Duodenal mucosa (tissue), 2 donors: ENCODE measurements around the gene TRIP12.
"Not testable (repeated sequence)": the region's sequence is repeated elsewhere in the genome, so short reads cannot be mapped to it uniquely, and the experiment has no call there.

ENCODE experiments used
- H3K27ac ChIP-seq: one replicate; pipeline ENCODE4 v1.7.0; 2013; ENCODE audit warnings: low read depth, low read length
- H3K27me3 ChIP-seq, 2 donors: one replicate each; pipeline ENCODE4 v1.7.0; 2013; ENCODE audit warnings: low read length in 2 of 2, control low read depth in 1 of 2; ENCODE audit not compliant: insufficient read depth in 2 of 2, control insufficient read depth in 1 of 2
- H3K36me3 ChIP-seq, 2 donors: one replicate each; pipeline ENCODE4 v1.7.0; 2013; ENCODE audit warnings: low read length in 2 of 2, control low read depth in 1 of 2; ENCODE audit not compliant: insufficient read depth in 2 of 2, control insufficient read depth in 1 of 2
- H3K4me1 ChIP-seq, 2 donors: one replicate each; pipeline ENCODE4 v1.7.0; 2013; ENCODE audit warnings: low read length in 2 of 2, control low read depth in 1 of 2; ENCODE audit not compliant: insufficient read depth in 2 of 2, control insufficient read depth in 1 of 2
- H3K4me3 ChIP-seq, 2 donors: one replicate each; pipeline ENCODE4 v1.7.0; 2013; ENCODE audit warnings: low read length in 2 of 2, low read depth in 1 of 2
- H3K9ac ChIP-seq, 2 donors: one replicate each; pipeline ENCODE4 v1.7.0; 2013; ENCODE audit warnings: low read length in 2 of 2, low read depth in 1 of 2
- H3K9me3 ChIP-seq, 2 donors: one replicate each; pipeline ENCODE4 v1.7.0; 2013; ENCODE audit warnings: low read length in 2 of 2, control low read depth in 1 of 2; ENCODE audit not compliant: control insufficient read depth in 1 of 2

TRIP12 gene

GRCh38 chr2:229780856-229781773 lies 140.7 kb downstream of the TRIP12 start:
- Histone ChIP-seq H3K27ac (no peak overlapping the region), H3K9me3 (no peaks in the 10 kb centered on the region), H3K9ac (no peak overlapping the region), H3K4me1 (no peaks in the 10 kb centered on the region), H3K36me3 (peaks cover 40 to 74% of the 10 kb centered on the region in 2 donors), H3K27me3 (no peaks in the 10 kb centered on the region), H3K4me3 (no peak overlapping the region)

GRCh38 chr2:229779650-229780049 lies 142.2 kb downstream of the TRIP12 start:
- no peaks in the 10 kb centered on the region for H3K9me3 ChIP-seq
- H3K27me3 ChIP-seq = no peaks in the 10 kb centered on the region
- no peak overlapping the region for H3K9ac ChIP-seq
- no peak overlapping the region for H3K27ac ChIP-seq
- no peaks in the 10 kb centered on the region for H3K4me1 ChIP-seq
- peaks cover 37 to 66% of the 10 kb centered on the region in 2 donors for H3K36me3 ChIP-seq
- no peak overlapping the region for H3K4me3 ChIP-seq

- no peak overlapping the region for H3K9ac ChIP-seq
- H3K4me3 ChIP-seq = no peak overlapping the region
- H3K27ac ChIP-seq = no peak overlapping the region
- H3K9me3 ChIP-seq = no peaks in the 10 kb centered on the region
- H3K4me1 ChIP-seq = no peaks in the 10 kb centered on the region
- H3K27me3 ChIP-seq = no peaks in the 10 kb centered on the region
- peaks cover 46 to 79% of the 10 kb centered on the region in 2 donors for H3K36me3 ChIP-seq
Measured at GRCh38 chr2:229777716-229778115, 144.1 kb downstream of the TRIP12 start.

- peaks cover 47 to 86% of the 10 kb centered on the region in 2 donors for H3K36me3 ChIP-seq
- no peaks in the 10 kb centered on the region for H3K9me3 ChIP-seq
- H3K27ac ChIP-seq = no peak overlapping the region
- no peak overlapping the region for H3K9ac ChIP-seq
- H3K27me3 ChIP-seq = no peaks in the 10 kb centered on the region
- H3K4me1 ChIP-seq = no peaks in the 10 kb centered on the region
- no peak overlapping the region for H3K4me3 ChIP-seq
Measured at GRCh38 chr2:229775614-229776313, 146.0 kb downstream of the TRIP12 start.

- no peak overlapping the region for H3K27ac ChIP-seq
- no peak overlapping the region for H3K4me3 ChIP-seq
- H3K36me3 ChIP-seq = peaks cover 40 to 86% of the 10 kb centered on the region in 2 donors
- H3K4me1 ChIP-seq = no peaks in the 10 kb centered on the region
- no peaks in the 10 kb centered on the region for H3K9me3 ChIP-seq
- no peaks in the 10 kb centered on the region for H3K27me3 ChIP-seq
- H3K9ac ChIP-seq = no peak overlapping the region
Measured at GRCh38 chr2:229774237-229774636, 147.6 kb downstream of the TRIP12 start.

DNA sequence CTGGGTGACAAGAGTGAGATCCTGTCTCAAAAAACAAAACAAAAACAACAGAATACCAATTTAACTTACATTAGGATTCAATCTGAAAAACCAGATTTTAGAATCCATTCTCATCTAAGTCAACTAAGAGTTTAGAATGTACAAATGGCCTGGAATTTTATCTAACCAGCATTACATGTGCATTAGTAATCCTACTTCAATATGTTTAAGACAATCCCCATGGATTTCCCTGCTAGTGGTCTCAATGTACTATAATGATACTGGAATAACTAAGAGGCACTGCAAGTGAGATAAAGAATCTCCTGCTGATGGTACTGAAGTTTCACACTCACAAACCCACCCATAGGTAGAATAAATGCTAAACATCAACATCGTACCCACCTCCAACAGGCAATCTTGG lies 153.6 kb downstream of the TRIP12 start:
- Histone ChIP-seq H3K9me3 (no peaks in the 10 kb centered on the region), H3K36me3 (peaks cover 49 to 90% of the 10 kb centered on the region in 2 donors), H3K4me3 (no peak overlapping the region), H3K27ac (no peak overlapping the region), H3K4me1 (no peaks in the 10 kb centered on the region), H3K9ac (no peak overlapping the region), H3K27me3 (no peaks in the 10 kb centered on the region)

GRCh38 chr2:229765721-229766120 lies 156.1 kb downstream of the TRIP12 start:
- peaks cover 38 to 68% of the 10 kb centered on the region in 2 donors for H3K36me3 ChIP-seq
- no peak overlapping the region for H3K9ac ChIP-seq
- no peaks in the 10 kb centered on the region for H3K4me1 ChIP-seq
- no peaks in the 10 kb centered on the region for H3K27me3 ChIP-seq
- no peak overlapping the region for H3K27ac ChIP-seq
- H3K9me3 ChIP-seq = no peaks in the 10 kb centered on the region
- H3K4me3 ChIP-seq = no peak overlapping the region

DNA sequence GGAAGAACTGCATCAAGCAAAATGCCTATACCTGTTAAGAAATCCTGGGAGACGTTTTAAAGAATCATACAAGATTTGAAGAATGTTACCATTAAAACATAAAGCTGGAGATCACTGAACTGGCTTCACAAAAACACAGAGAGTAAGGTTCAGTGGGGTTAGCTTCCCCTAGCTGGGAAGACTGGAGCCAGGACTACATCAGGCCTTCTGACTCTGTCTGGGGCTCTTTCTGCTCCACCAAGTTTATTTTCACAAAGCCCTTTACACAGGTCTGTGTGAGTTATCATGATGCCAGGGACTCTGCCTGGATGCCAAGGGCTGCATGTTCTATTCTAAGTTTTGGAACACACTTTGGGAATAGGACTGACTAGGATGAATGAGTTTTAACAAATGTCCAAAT lies 160.1 kb downstream of the TRIP12 start:
- Histone ChIP-seq H3K4me1 (no peaks in the 10 kb centered on the region), H3K27me3 (no peaks in the 10 kb centered on the region), H3K9ac (no peak overlapping the region), H3K9me3 (no peaks in the 10 kb centered on the region), H3K4me3 (no peak overlapping the region), H3K36me3 (peaks cover 14 to 30% of the 10 kb centered on the region in 2 donors), H3K27ac (no peak overlapping the region)

- H3K27ac ChIP-seq, H3K4me1 ChIP-seq, H3K27me3 ChIP-seq, H3K4me3 ChIP-seq, H3K9ac ChIP-seq, H3K36me3 ChIP-seq, H3K9me3 ChIP-seq: not testable (repeated sequence)
Measured at GRCh38 chr2:229757462-229757861, 164.3 kb downstream of the TRIP12 start.

GRCh38 chr2:229752970-229753729 lies 168.7 kb downstream of the TRIP12 start:
- no peaks in the 10 kb centered on the region for H3K36me3 ChIP-seq
- H3K27ac ChIP-seq = no peak overlapping the region
- no peaks in the 10 kb centered on the region for H3K4me1 ChIP-seq
- no peak overlapping the region for H3K4me3 ChIP-seq
- no peaks in the 10 kb centered on the region for H3K9me3 ChIP-seq
- H3K27me3 ChIP-seq = no peaks in the 10 kb centered on the region
- no peak overlapping the region for H3K9ac ChIP-seq
